Germinal center (tissue), 1 donor: ENCODE results near the gene USP2.

Experiments
- DNase-seq: peaks from one replicate; pipeline ENCODE4 v3.0.0; 2012; ENCODE audit warnings: mixed read lengths, low spot score

The USP2 gene

GRCh38 chr11:119376197-119376847 is 5.2 kb downstream of the USP2 start:
- DNase-seq = no peak

GRCh38 chr11:119375337-119376196 is 5.9 kb downstream of the USP2 start:
- no peak for DNase-seq

- no peak for DNase-seq
These were observed 6.7 kb downstream of the USP2 start for GRCh38 chr11:119374632-119375336.

- DNase-seq = peak; percentile 47
These were observed 7.4 kb downstream of the USP2 start for GRCh38 chr11:119373921-119374631.

GRCh38 chr11:119373059-119373920 is 8.2 kb downstream of the USP2 start:
- DNase-seq = no peak

GRCh38 chr11:119372260-119373058 is 9.0 kb downstream of the USP2 start:
- no peak for DNase-seq

- DNase-seq = no peak
These were observed 9.7 kb downstream of the USP2 start for GRCh38 chr11:119371778-119372182.

- DNase-seq = no peak
These were observed 10.4 kb downstream of the USP2 start for GRCh38 chr11:119371067-119371601.

- no peak for DNase-seq
These were observed 10.9 kb downstream of the USP2 start for GRCh38 chr11:119370486-119371046.

GRCh38 chr11:119369132-119369925 is 12.2 kb downstream of the USP2 start:
- DNase-seq = no peak

- DNase-seq = no peak
These were observed 13.1 kb downstream of the USP2 start for GRCh38 chr11:119368121-119369034.

- DNase-seq = no peak
These were observed 13.8 kb downstream of the USP2 start for GRCh38 chr11:119367661-119368120.

- no peak for DNase-seq
These were observed 14.5 kb downstream of the USP2 start for GRCh38 chr11:119366690-119367620.

- DNase-seq = no peak
These were observed 16.4 kb downstream of the USP2 start for GRCh38 chr11:119365071-119365591.

- peak; percentile 87 for DNase-seq
These were observed 17.5 kb downstream of the USP2 start for GRCh38 chr11:119363851-119364590.
